COR-L47 (cell line): ENCODE data around the gene C6orf15.

Experiments used
- DNase-seq: peaks from one replicate; lab custom pipeline; 2025; lab: John Stamatoyannopoulos, UW

The C6orf15 gene

GRCh38 chr6:31112478-31112877 is at the start of gene C6orf15:
Gene C6orf15 (minus strand): TSS chr6:31112575. CDS start chr6:31112555, 20 bp downstream.
- no peak for DNase-seq

GRCh38 chr6:31161216-31162126 is 49.1 kb upstream of the C6orf15 start:
- no peak for DNase-seq

- peak; percentile 39 for DNase-seq
Observed at GRCh38 chr6:31158863-31159855, 46.8 kb upstream of the C6orf15 start.

GRCh38 chr6:31158140-31158862 is 45.9 kb upstream of the C6orf15 start, which contains the start of gene TCF19:
Gene TCF19 (plus strand): TSS chr6:31158589. CDS start chr6:31159470, 881 bp downstream.
- peak; percentile 99 for DNase-seq

- no peak for DNase-seq
Observed at GRCh38 chr6:31157513-31158139, 45.3 kb upstream of the C6orf15 start, which contains the start of gene CCHCR1. Gene CCHCR1 (minus strand): TSS chr6:31157802. CDS start chr6:31157600, 202 bp downstream.

- DNase-seq, result no peak
Observed at GRCh38 chr6:31156641-31157040, 44.3 kb upstream of the C6orf15 start.

- DNase-seq, result no peak
Observed at GRCh38 chr6:31154436-31154835, 42.1 kb upstream of the C6orf15 start.

- no peak for DNase-seq
Observed at GRCh38 chr6:31152781-31153180, 40.4 kb upstream of the C6orf15 start.

- DNase-seq, result no peak
Observed at GRCh38 chr6:31149827-31150447, 37.6 kb upstream of the C6orf15 start.

- DNase-seq, result no peak
Observed at GRCh38 chr6:31145386-31145785, 33.0 kb upstream of the C6orf15 start.

GRCh38 chr6:31144970-31145340 is 32.6 kb upstream of the C6orf15 start:
- no peak for DNase-seq

- DNase-seq, result no peak
Observed at GRCh38 chr6:31144296-31144969, 32.1 kb upstream of the C6orf15 start.

GRCh38 chr6:31143148-31143547 is 30.8 kb upstream of the C6orf15 start:
- no peak for DNase-seq

GRCh38 chr6:31142361-31142761 is 30.0 kb upstream of the C6orf15 start:
- DNase-seq, result no peak

GRCh38 chr6:31140643-31141042 is 28.3 kb upstream of the C6orf15 start:
- no peak for DNase-seq

GRCh38 chr6:31139599-31139998 is 27.2 kb upstream of the C6orf15 start:
- DNase-seq, result no peak

- DNase-seq, result no peak
Observed at GRCh38 chr6:31138982-31139381, 26.6 kb upstream of the C6orf15 start, which contains the start of gene PSORS1C2. Gene PSORS1C2 (minus strand): TSS chr6:31139066. CDS start chr6:31139026, 40 bp downstream.

- no peak for DNase-seq
Observed at GRCh38 chr6:31135710-31136109, 23.3 kb upstream of the C6orf15 start.

- DNase-seq, result no peak
Observed at GRCh38 chr6:31132806-31133205, 20.4 kb upstream of the C6orf15 start.

- DNase-seq, result no peak
Observed at GRCh38 chr6:31131595-31131994, 19.2 kb upstream of the C6orf15 start.
